OCI-LY3 (cell line): ENCODE measurements around the gene TRAPPC2L.

Experiments used
- H2AFZ ChIP-seq: fragments of 200-600, 300-600 bp; shearing (Covaris generic); 2 replicates; pipeline ENCODE4 v1.6.0; 2014; ENCODE audit warnings: antibody characterized with exemption, low read depth, low read length
- H3K27ac ChIP-seq: fragments of 200-600, 300-600 bp; sonication (generic); 2 replicates; pipeline ENCODE4 v1.5.1; 2014; ENCODE audit warnings: mild to moderate bottlenecking, low read length, moderate library complexity, mixed read lengths
- H3K27me3 ChIP-seq: fragments of 200-600, 300-600 bp; sonication (generic); 2 replicates; pipeline ENCODE4 v1.6.1; 2014; ENCODE audit warnings: low read depth, low read length, mixed read lengths
- H3K36me3 ChIP-seq: fragments of 200-600, 300-600 bp; sonication (generic); replicated peaks from 2 replicates; pipeline ENCODE3; 2014; ENCODE audit warnings: low read depth, low read length, mixed read lengths
- H3K4me1 ChIP-seq: fragments of 300-600, 200-600 bp; sonication (generic); 2 replicates; pipeline ENCODE4 v1.6.1; 2014; ENCODE audit warnings: low read length, mixed read lengths
- H3K4me2 ChIP-seq: fragments of 200-600, 300-600 bp; sonication (generic); 2 replicates; pipeline ENCODE4 v1.6.1; 2014; ENCODE audit warnings: low read length, mixed read lengths
- H3K4me3 ChIP-seq: fragments of 300-600, 200-600 bp; sonication (generic); 2 replicates; pipeline ENCODE4 v1.5.1; 2014; ENCODE audit warnings: antibody characterized with exemption, mild to moderate bottlenecking, low read length, moderate library complexity
- H3K79me2 ChIP-seq: fragments of 300-600, 200-600 bp; shearing (Covaris generic); 2 replicates; pipeline ENCODE4 v1.6.1; 2014; ENCODE audit warnings: mild to moderate bottlenecking, low read length, mixed read lengths
- H3K9ac ChIP-seq: fragments of 300-600, 200-600 bp; shearing (Covaris generic); 2 replicates; pipeline ENCODE4 v1.6.0; 2014; ENCODE audit warnings: mild to moderate bottlenecking, low read length, moderate library complexity
- H3K9me3 ChIP-seq: fragments of 200-600, 300-600 bp; shearing (Covaris generic); 2 replicates; pipeline ENCODE4 v1.6.1; 2014; ENCODE audit warnings: low read length, mixed read lengths; ENCODE audit not compliant: insufficient read depth
- H4K20me1 ChIP-seq: fragments of 200-600, 300-600 bp; sonication (generic); 2 replicates; pipeline ENCODE4 v1.6.1; 2016; ENCODE audit warnings: low read length, mixed read lengths; ENCODE audit not compliant: insufficient read depth
- CTCF ChIP-seq: fragments of 200-600, 300-600 bp; sonication (generic); IDR thresholded peaks from 2 replicates; pipeline ENCODE4 v1.5.1; 2014; ENCODE audit warnings: antibody characterized with exemption, low read length, low read depth
- EZH2phosphoT487 ChIP-seq: fragments of 200-600 bp; shearing (Covaris generic); IDR thresholded peaks from 2 replicates; pipeline ENCODE4 v1.6.1; 2018; ENCODE audit warnings: antibody characterized with exemption, mixed run types, low read depth

The TRAPPC2L gene

GRCh38 chr16:88866151-88866920 lies 9.4 kb downstream of the TRAPPC2L start, which contains the start of gene PABPN1L:
Gene PABPN1L (minus strand): TSS chr16:88866660. CDS start chr16:88866606, 54 bp downstream.
- Histone ChIP-seq H3K4me2 (no peak within 1 kb of the TSS), H4K20me1 (no peaks in the 10 kb centered on the region), H3K4me1 (peaks cover 12% of the 10 kb centered on the region), H3K79me2 (no peaks in the 10 kb centered on the region), H2AFZ (no peak within 1 kb of the TSS), H3K9me3 (no peaks in the 10 kb centered on the region), H3K9ac (no peak within 1 kb of the TSS), H3K36me3 (no peaks in the 10 kb centered on the region), H3K27ac (no peak within 1 kb of the TSS), H3K27me3 (peaks cover 5% of the 10 kb centered on the region), H3K4me3 (no peak within 1 kb of the TSS)
- no peak for TF ChIP-seq EZH2phosphoT487
- no peak for TF ChIP-seq CTCF

GRCh38 chr16:88867581-88868246 lies 10.8 kb downstream of the TRAPPC2L start:
- peaks cover 5% of the 10 kb centered on the region for H3K27me3 ChIP-seq
- no peaks in the 10 kb centered on the region for H4K20me1 ChIP-seq
- no peaks in the 10 kb centered on the region for H3K9me3 ChIP-seq
- no peaks in the 10 kb centered on the region for H3K79me2 ChIP-seq
- no peak overlapping the region for H3K4me2 ChIP-seq
- H3K27ac ChIP-seq: no peak overlapping the region
- peaks cover 16% of the 10 kb centered on the region for H3K4me1 ChIP-seq
- H3K36me3 ChIP-seq: no peaks in the 10 kb centered on the region
- no peak overlapping the region for H2AFZ ChIP-seq
- no peak overlapping the region for H3K4me3 ChIP-seq
- H3K9ac ChIP-seq: no peak overlapping the region
- no peak for TF ChIP-seq EZH2phosphoT487
- no peak for TF ChIP-seq CTCF

- TF ChIP-seq CTCF: no peak
- TF ChIP-seq EZH2phosphoT487: no peak
- no peak overlapping the region for H3K4me2 ChIP-seq
- no peak overlapping the region for H3K4me3 ChIP-seq
- no peak overlapping the region for H2AFZ ChIP-seq
- no peaks in the 10 kb centered on the region for H3K79me2 ChIP-seq
- no peak overlapping the region for H3K27ac ChIP-seq
- peaks cover 5% of the 10 kb centered on the region for H3K27me3 ChIP-seq
- peaks cover under 1% of the 10 kb centered on the region for H3K36me3 ChIP-seq
- peaks cover 16% of the 10 kb centered on the region for H3K4me1 ChIP-seq
- H3K9ac ChIP-seq: no peak overlapping the region
- H4K20me1 ChIP-seq: no peaks in the 10 kb centered on the region
- H3K9me3 ChIP-seq: no peaks in the 10 kb centered on the region
These were observed 12.2 kb downstream of the TRAPPC2L start for GRCh38 chr16:88868974-88869672.

- Histone ChIP-seq H3K36me3 (peaks cover 3% of the 10 kb centered on the region), H2AFZ (no peak overlapping the region), H3K4me3 (no peak overlapping the region), H3K9me3 (no peaks in the 10 kb centered on the region), H3K79me2 (no peaks in the 10 kb centered on the region), H3K9ac (no peak overlapping the region), H3K27me3 (peaks cover 5% of the 10 kb centered on the region), H3K4me1 (peaks cover 16% of the 10 kb centered on the region), H4K20me1 (no peaks in the 10 kb centered on the region), H3K27ac (no peak overlapping the region), H3K4me2 (no peak overlapping the region)
- TF ChIP-seq CTCF: no peak
- no peak for TF ChIP-seq EZH2phosphoT487
These were observed 12.7 kb downstream of the TRAPPC2L start for GRCh38 chr16:88869673-88869980.
